GM23338 (cell line): Measurements from ENCODE around the gene ZNF697. TPM values are rescaled to one million over a fixed set of nuclear protein-coding genes. Genes with fewer than 3 reads are reported as not detected.

Source experiments
- ATAC-seq: fragments of 200-7000 bp; cut with Tn5 transposase; 3 replicates; pipeline ENCODE4 v1.9.1; 2020
- DNase-seq: peaks from one replicate; pipeline ENCODE4 v3.0.0-alpha.2; 2015; ENCODE audit warnings: low spot score
- H2AFZ ChIP-seq: fragments of 200-600 bp; sonication (generic); 2 replicates; pipeline ENCODE4 v1.8.0; 2016; ENCODE audit warnings: antibody characterized with exemption, mild to moderate bottlenecking, moderate library complexity
- H3F3A ChIP-seq: fragments of 200-600 bp; sonication (generic); replicated peaks from 2 replicates; pipeline ENCODE4 v1.8.0; 2017; ENCODE audit warnings: antibody characterized with exemption, mixed run types, low read depth
- H3K27ac ChIP-seq: fragments of 200-600 bp; sonication (generic); 2 replicates; pipeline ENCODE4 v1.6.1; 2016; ENCODE audit warnings: low read depth
- H3K27me3 ChIP-seq: fragments of 200-600 bp; sonication (generic); 2 replicates; pipeline ENCODE4 v1.8.0; 2016; ENCODE audit warnings: mild to moderate bottlenecking, mixed run types, moderate library complexity; ENCODE audit not compliant: insufficient read depth
- H3K36me3 ChIP-seq: fragments of 200-600 bp; sonication (generic); 2 replicates; pipeline ENCODE4 v1.8.0; 2016; ENCODE audit warnings: mild to moderate bottlenecking; ENCODE audit not compliant: insufficient read depth
- H3K4me1 ChIP-seq: fragments of 200-600 bp; sonication (generic); 2 replicates; pipeline ENCODE4 v1.8.0; 2016; ENCODE audit warnings: mild to moderate bottlenecking, moderate library complexity; ENCODE audit not compliant: insufficient read depth
- H3K4me2 ChIP-seq: fragments of 200-600 bp; sonication (generic); 2 replicates; pipeline ENCODE4 v1.7.1; 2017; ENCODE audit warnings: mixed run types
- H3K4me3 ChIP-seq: fragments of 200-600 bp; sonication (generic); 2 replicates; pipeline ENCODE4 v1.6.1; 2016; ENCODE audit warnings: mixed run types
- H3K79me2 ChIP-seq: fragments of 200-600 bp; sonication (generic); replicated peaks from 2 replicates; pipeline ENCODE4 v1.8.0; 2017; ENCODE audit warnings: mild to moderate bottlenecking; ENCODE audit not compliant: insufficient read depth
- H3K9me2 ChIP-seq: fragments of 200-600 bp; sonication (generic); 2 replicates; pipeline ENCODE4 v1.8.0; 2017; ENCODE audit not compliant: insufficient read depth
- H4K20me1 ChIP-seq: fragments of 200-600 bp; sonication (generic); replicated peaks from 2 replicates; pipeline ENCODE4 v1.8.0; 2017; ENCODE audit warnings: mild to moderate bottlenecking; ENCODE audit not compliant: insufficient read depth
- H3K27ac Mint-ChIP-seq: 2 replicates; pipeline ENCODE4 v1.8.0; 2020; ENCODE audit warnings: inconsistent platforms, mild to moderate bottlenecking, moderate library complexity, mixed read lengths
- H3K27me3 Mint-ChIP-seq: 3 replicates; pipeline ENCODE4 v1.8.0; 2022; ENCODE audit warnings: low read depth, mild to moderate bottlenecking, moderate library complexity, mixed read lengths, inconsistent platforms; ENCODE audit not compliant: insufficient read depth, poor library complexity
- H3K36me3 Mint-ChIP-seq: 3 replicates; pipeline ENCODE4 v1.8.0; 2021; ENCODE audit warnings: low read depth, mild to moderate bottlenecking, inconsistent platforms, moderate library complexity, mixed read lengths
- H3K4me1 Mint-ChIP-seq: 3 replicates; pipeline ENCODE4 v1.8.0; 2020; ENCODE audit warnings: mild to moderate bottlenecking, inconsistent platforms, mixed read lengths
- H3K4me3 Mint-ChIP-seq: 3 replicates; pipeline ENCODE4 v1.8.0; 2021; ENCODE audit warnings: moderate library complexity, mild to moderate bottlenecking, inconsistent platforms, mixed read lengths
- H3K9me3 Mint-ChIP-seq: 3 replicates; pipeline ENCODE4 v1.8.0; 2020; ENCODE audit warnings: moderate library complexity, mild to moderate bottlenecking, inconsistent platforms, mixed read lengths
- CREB1 ChIP-seq: fragments of 250-450 bp; sonication (Bioruptor Pico); IDR thresholded peaks from 2 replicates; pipeline ENCODE4 v1.5.0; 2020; ENCODE audit warnings: low read depth, mild to moderate bottlenecking, moderate library complexity
- EZH2 ChIP-seq: fragments of 200-600 bp; sonication (generic); IDR thresholded peaks from one replicate; pipeline ENCODE4 v1.8.0; 2017; ENCODE audit warnings: antibody characterized with exemption, mild to moderate bottlenecking, low read depth; ENCODE audit not compliant: unreplicated experiment
- EZH2phosphoT487 ChIP-seq: fragments of 200-600 bp; sonication (generic); IDR thresholded peaks from one replicate; pipeline ENCODE4 v1.8.1; 2018; ENCODE audit warnings: antibody characterized with exemption; ENCODE audit not compliant: unreplicated experiment
- JUNB ChIP-seq: IDR thresholded peaks from one replicate; pipeline ENCODE4 v1.6.1; 2016; ENCODE audit warnings: antibody characterized with exemption; ENCODE audit not compliant: unreplicated experiment
- POLR2AphosphoS5 ChIP-seq: IDR thresholded peaks from 2 replicates; pipeline ENCODE4 v1.6.1; 2016; ENCODE audit warnings: antibody characterized with exemption, low read depth
- STAT1 ChIP-seq: IDR thresholded peaks from one replicate; pipeline ENCODE4 v1.6.1; 2016; ENCODE audit warnings: antibody characterized with exemption; ENCODE audit not compliant: unreplicated experiment
- ZNF114 ChIP-seq: fragments of 250-450 bp; sonication (Bioruptor Pico); IDR thresholded peaks from 2 replicates; pipeline ENCODE4 v1.5.0; 2020; ENCODE audit warnings: mild to moderate bottlenecking, moderate library complexity
- polyA plus RNA-seq: library from polyadenylated mRNA; unstranded; fragments of >200 nt; fragmentation: Nextera tagmentation; extraction: Ambion mirVana; gene quantifications from 2 replicates; pipeline ENCODE4 v1.2.1, GENCODE V29; 2016
- total RNA-seq: library from RNA; depleted of rRNA; stranded (reverse); fragments of >200 nt; shearing (Covaris generic); gene quantifications from 2 replicates; pipeline ENCODE4 v1.2.3, GENCODE V29; 2014
- TF ChIP-seq, protein P1 (sequence below), 2 experiments: fragments of 200-600 bp in 1 of 2; sonication (generic) in 1 of 2; conservative IDR thresholded peaks; 2 replicates each; pipeline versions ENCODE4 v1.5.1 to v1.6.1; 2016 to 2017; ENCODE audit warnings: antibody characterized with exemption in 2 of 2, low read depth in 2 of 2, mild to moderate bottlenecking in 2 of 2, moderate library complexity in 1 of 2
- TF ChIP-seq, protein P2 (sequence below): IDR thresholded peaks from 2 replicates; pipeline ENCODE4 v1.6.1; 2016; ENCODE audit warnings: antibody characterized with exemption
- TF ChIP-seq, protein P3 (sequence below): IDR thresholded peaks from one replicate; pipeline ENCODE4 v1.6.1; 2018; ENCODE audit warnings: antibody characterized with exemption; ENCODE audit not compliant: unreplicated experiment

Gene ZNF697
- total and polyA plus RNA-seq, 2 experiments from 2014 or later, result 5.4 to 32.0 TPM

DNA sequence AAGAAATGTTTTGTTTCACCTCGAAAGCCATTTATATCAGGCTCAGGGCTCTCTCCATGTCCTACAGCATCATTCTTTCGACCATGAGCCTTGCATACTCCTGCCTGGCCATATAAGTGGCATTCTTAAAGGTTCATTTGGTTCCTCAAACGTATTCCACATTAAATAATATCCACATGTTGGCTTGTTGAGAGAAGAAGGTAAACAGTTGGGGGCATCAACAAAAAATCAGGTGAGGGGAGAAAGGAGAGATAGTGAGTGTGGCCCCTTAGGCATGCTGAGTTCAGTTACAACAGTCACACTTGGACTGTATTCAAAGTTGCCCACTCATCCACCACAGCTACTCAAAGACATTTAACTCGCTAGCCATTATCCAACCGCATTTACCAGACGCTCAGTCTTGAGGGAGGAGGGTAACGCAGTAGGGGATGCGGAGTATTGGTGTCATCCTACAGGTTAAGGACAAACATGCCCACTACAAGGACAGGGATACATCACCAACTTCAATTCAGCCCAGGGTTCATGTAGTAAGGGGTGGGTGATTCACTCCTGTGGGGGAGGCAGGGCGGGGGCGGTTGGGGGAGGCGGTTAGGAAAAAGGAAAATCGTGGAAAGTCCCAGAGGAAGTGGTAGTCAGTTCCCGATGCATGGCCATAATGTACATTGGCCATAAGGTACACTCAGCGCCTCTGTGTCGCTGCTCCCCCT is 1.4 kb downstream of the ZNF697 start (continued):
- TF ChIP-seq, protein P1, sequence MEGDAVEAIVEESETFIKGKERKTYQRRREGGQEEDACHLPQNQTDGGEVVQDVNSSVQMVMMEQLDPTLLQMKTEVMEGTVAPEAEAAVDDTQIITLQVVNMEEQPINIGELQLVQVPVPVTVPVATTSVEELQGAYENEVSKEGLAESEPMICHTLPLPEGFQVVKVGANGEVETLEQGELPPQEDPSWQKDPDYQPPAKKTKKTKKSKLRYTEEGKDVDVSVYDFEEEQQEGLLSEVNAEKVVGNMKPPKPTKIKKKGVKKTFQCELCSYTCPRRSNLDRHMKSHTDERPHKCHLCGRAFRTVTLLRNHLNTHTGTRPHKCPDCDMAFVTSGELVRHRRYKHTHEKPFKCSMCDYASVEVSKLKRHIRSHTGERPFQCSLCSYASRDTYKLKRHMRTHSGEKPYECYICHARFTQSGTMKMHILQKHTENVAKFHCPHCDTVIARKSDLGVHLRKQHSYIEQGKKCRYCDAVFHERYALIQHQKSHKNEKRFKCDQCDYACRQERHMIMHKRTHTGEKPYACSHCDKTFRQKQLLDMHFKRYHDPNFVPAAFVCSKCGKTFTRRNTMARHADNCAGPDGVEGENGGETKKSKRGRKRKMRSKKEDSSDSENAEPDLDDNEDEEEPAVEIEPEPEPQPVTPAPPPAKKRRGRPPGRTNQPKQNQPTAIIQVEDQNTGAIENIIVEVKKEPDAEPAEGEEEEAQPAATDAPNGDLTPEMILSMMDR (conservative IDR thresholded peaks at IDR 0.05; ENCODE audit: low read depth in 2 of 2), result no peak

DNA sequence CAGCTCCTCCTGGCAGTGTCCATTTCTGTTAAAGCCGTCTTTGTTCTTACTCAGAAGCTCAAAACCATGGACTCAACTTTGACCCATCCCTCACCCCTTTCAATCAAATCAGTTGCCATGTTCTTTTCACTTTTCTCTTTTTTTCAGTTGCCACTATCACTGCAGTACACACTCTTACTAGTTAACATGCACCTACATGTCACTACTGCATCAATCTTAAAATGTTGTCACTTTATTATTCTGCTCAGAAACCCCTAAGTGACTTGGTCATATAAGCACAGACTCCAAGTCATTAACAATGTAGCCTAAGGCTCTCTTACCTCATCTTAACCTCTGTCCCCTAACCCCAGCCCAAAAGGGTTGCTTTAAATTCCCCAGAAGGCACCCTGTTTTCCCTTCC is 9.0 kb downstream of the ZNF697 start:
- Histone ChIP-seq H3K27ac (peak overlapping the region; percentile 34; the same call in 1 of the 2 replicates), H3K4me1 (peaks cover 50% of the 10 kb centered on the region), H3K36me3 (peaks cover 8% of the 10 kb centered on the region; the same call in 1 of the 2 replicates), H4K20me1 (peaks cover 41% of the 10 kb centered on the region), H3K27me3 (no peaks in the 10 kb centered on the region), H2AFZ (no peak overlapping the region), H3K79me2 (peaks cover 100% of the 10 kb centered on the region), H3K4me3 (no peak overlapping the region), H3K9me2 (no peaks in the 10 kb centered on the region), H3F3A (no peaks in the 10 kb centered on the region), H3K4me2 (no peak overlapping the region)
- H3K27ac Mint-ChIP-seq, result no peak overlapping the region
- H3K27me3 Mint-ChIP-seq, result no peaks in the 10 kb centered on the region
- ATAC-seq (no peak), DNase-seq (no peak)
- peaks cover 29% of the 10 kb centered on the region for H3K4me1 Mint-ChIP-seq
- H3K4me3 Mint-ChIP-seq, result no peak overlapping the region
- no peak for TF ChIP-seq JUNB
- TF ChIP-seq EZH2phosphoT487, result no peak
- no peak for TF ChIP-seq EZH2
- TF ChIP-seq STAT1, result no peak
- TF ChIP-seq, protein P2, sequence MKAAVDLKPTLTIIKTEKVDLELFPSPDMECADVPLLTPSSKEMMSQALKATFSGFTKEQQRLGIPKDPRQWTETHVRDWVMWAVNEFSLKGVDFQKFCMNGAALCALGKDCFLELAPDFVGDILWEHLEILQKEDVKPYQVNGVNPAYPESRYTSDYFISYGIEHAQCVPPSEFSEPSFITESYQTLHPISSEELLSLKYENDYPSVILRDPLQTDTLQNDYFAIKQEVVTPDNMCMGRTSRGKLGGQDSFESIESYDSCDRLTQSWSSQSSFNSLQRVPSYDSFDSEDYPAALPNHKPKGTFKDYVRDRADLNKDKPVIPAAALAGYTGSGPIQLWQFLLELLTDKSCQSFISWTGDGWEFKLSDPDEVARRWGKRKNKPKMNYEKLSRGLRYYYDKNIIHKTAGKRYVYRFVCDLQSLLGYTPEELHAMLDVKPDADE, result no peak
- TF ChIP-seq, protein P3, sequence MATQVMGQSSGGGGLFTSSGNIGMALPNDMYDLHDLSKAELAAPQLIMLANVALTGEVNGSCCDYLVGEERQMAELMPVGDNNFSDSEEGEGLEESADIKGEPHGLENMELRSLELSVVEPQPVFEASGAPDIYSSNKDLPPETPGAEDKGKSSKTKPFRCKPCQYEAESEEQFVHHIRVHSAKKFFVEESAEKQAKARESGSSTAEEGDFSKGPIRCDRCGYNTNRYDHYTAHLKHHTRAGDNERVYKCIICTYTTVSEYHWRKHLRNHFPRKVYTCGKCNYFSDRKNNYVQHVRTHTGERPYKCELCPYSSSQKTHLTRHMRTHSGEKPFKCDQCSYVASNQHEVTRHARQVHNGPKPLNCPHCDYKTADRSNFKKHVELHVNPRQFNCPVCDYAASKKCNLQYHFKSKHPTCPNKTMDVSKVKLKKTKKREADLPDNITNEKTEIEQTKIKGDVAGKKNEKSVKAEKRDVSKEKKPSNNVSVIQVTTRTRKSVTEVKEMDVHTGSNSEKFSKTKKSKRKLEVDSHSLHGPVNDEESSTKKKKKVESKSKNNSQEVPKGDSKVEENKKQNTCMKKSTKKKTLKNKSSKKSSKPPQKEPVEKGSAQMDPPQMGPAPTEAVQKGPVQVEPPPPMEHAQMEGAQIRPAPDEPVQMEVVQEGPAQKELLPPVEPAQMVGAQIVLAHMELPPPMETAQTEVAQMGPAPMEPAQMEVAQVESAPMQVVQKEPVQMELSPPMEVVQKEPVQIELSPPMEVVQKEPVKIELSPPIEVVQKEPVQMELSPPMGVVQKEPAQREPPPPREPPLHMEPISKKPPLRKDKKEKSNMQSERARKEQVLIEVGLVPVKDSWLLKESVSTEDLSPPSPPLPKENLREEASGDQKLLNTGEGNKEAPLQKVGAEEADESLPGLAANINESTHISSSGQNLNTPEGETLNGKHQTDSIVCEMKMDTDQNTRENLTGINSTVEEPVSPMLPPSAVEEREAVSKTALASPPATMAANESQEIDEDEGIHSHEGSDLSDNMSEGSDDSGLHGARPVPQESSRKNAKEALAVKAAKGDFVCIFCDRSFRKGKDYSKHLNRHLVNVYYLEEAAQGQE, result no peak
- TF ChIP-seq POLR2AphosphoS5, result no peak
- TF ChIP-seq CREB1 (CRISPR knock-in tag), result no peak
- TF ChIP-seq ZNF114 (CRISPR knock-in tag), result no peak
- no peaks in the 10 kb centered on the region for H3K9me3 Mint-ChIP-seq
- peaks cover 26% of the 10 kb centered on the region for H3K36me3 Mint-ChIP-seq
